ENCODE data around the gene SWAP70.

Gene SWAP70

GRCh38 chr11:9784602-9785315, 120.9 kb downstream of the SWAP70 start:
- no peak overlapping the region for H3K4me3 ChIP-seq (replicated peaks; ENCODE audit: low read depth, low read length)
- no peak for DNase-seq (ENCODE audit: extremely low read depth, low read depth)
- no peak for TF ChIP-seq CTCF (IDR thresholded peaks at IDR 0.05; ENCODE audit: low read depth, low read length, missing control alignments)

DNA sequence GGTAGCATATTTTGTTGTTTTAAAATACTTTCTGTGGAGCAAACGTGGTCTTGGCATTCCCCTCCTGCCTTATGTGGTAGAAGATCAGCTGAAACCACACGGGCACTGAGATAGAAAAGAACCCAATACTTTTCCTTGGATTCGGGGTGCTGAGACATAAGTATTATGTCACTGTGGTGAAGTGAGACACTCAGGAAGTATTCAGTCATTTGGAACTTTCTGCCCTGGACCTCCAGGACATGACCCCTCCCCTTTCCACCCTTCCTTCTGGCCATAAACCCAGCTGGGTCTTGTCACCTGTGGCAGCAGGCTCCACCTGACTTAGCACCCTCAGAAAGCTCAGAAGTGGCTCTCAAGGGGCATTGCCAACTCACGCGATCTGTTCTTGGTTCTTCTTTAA, 123.4 kb downstream of the SWAP70 start:
- no peak overlapping the region for H3K4me3 ChIP-seq (replicated peaks; ENCODE audit: low read depth, low read length)
- no peak for TF ChIP-seq CTCF (IDR thresholded peaks at IDR 0.05; ENCODE audit: low read depth, low read length, missing control alignments)
- no peak for DNase-seq (ENCODE audit: extremely low read depth, low read depth)

DNA sequence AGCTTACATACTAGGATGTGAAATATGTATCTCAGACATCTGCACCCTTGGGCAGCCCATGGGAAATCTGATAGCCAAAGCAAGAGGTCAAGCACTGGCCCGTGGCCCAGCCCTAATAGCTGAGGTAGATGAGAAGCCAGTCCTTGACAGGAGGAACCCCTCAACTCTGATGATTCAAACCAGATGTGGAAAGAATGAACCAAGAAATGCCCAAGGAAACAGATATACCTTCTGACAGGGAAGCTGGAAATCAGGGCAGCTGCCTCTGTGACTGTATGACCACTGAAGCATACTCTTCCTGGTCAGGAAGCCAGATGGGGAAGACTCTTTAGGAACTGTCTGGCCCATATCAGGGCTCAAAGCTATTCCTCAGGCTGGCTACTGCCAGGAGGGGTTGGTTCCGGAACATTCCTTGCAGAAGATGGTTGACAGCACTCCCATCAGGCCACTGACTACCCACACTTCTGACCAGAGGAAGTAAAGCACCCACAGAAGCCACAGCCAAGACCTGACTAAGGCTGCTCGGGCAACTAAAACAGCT, 124.2 kb downstream of the SWAP70 start:
- DNase-seq (ENCODE audit: extremely low read depth, low read depth): peak; percentile 87
- no peak for TF ChIP-seq CTCF (IDR thresholded peaks at IDR 0.05; ENCODE audit: low read depth, low read length, missing control alignments)
- H3K4me3 ChIP-seq (replicated peaks; ENCODE audit: low read depth, low read length): no peak overlapping the region

DNA sequence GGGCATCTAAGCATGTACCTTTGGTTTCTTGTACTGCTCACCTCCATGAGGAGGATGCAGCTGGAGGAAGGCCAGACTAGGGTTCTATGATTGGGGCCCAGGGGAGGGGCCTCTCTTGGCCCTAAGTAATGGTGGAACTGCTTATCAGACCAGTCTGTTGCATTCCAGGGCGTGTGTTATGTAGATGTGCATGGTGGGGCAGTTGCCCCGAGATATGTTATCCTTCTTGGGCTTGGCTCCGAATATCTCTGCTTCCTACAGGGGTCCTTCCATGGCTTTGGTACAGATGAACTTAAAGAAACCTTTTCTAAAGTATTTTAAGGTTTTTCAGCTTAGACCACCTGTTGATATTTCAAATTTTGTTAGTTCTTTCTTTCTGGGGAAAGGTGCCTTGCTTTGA, 126.0 kb downstream of the SWAP70 start:
- DNase-seq (ENCODE audit: extremely low read depth, low read depth): no peak
- TF ChIP-seq CTCF (IDR thresholded peaks at IDR 0.05; ENCODE audit: low read depth, low read length, missing control alignments): no peak
- no peak overlapping the region for H3K4me3 ChIP-seq (replicated peaks; ENCODE audit: low read depth, low read length)

- TF ChIP-seq CTCF (IDR thresholded peaks at IDR 0.05; ENCODE audit: low read depth, low read length, missing control alignments): no peak
- DNase-seq (ENCODE audit: extremely low read depth, low read depth): no peak
Measured at GRCh38 chr11:9790703-9791102, 126.8 kb downstream of the SWAP70 start.

GRCh38 chr11:9796266-9796665, 132.4 kb downstream of the SWAP70 start:
- no peak for DNase-seq (ENCODE audit: extremely low read depth, low read depth)
- TF ChIP-seq CTCF (IDR thresholded peaks at IDR 0.05; ENCODE audit: low read depth, low read length, missing control alignments): no peak
- no peak overlapping the region for H3K4me3 ChIP-seq (replicated peaks; ENCODE audit: low read depth, low read length)

More at GRCh38 chr11:9790703-9791102, 126.8 kb downstream of the SWAP70 start:
- no peak overlapping the region for H3K4me3 ChIP-seq (replicated peaks; ENCODE audit: low read depth, low read length)
